Neural cell (in vitro differentiated cells): Measurements from ENCODE around the gene EIF1B.

Experiments used
- EZH2 ChIP-seq: fragments of 200-600, 300-800 bp; shearing (Covaris generic), sonication (generic); IDR thresholded peaks from 2 replicates; pipeline ENCODE4 v1.6.1; 2014; ENCODE audit warnings: antibody characterized with exemption, low read length, borderline replicate concordance, mild to moderate bottlenecking; ENCODE audit not compliant: insufficient read depth, poor library complexity, severe bottlenecking
- TF ChIP-seq, protein P1 (sequence below): fragments of 450-650 bp; IDR thresholded peaks from 2 replicates; pipeline ENCODE4 v1.5.1; 2014; ENCODE audit warnings: antibody characterized with exemption, mild to moderate bottlenecking, moderate library complexity; ENCODE audit not compliant: poor library complexity, severe bottlenecking
- TF ChIP-seq, protein P2 (sequence below): IDR thresholded peaks from 2 replicates; pipeline ENCODE4 v1.6.1; 2012; ENCODE audit warnings: borderline replicate concordance

DNA sequence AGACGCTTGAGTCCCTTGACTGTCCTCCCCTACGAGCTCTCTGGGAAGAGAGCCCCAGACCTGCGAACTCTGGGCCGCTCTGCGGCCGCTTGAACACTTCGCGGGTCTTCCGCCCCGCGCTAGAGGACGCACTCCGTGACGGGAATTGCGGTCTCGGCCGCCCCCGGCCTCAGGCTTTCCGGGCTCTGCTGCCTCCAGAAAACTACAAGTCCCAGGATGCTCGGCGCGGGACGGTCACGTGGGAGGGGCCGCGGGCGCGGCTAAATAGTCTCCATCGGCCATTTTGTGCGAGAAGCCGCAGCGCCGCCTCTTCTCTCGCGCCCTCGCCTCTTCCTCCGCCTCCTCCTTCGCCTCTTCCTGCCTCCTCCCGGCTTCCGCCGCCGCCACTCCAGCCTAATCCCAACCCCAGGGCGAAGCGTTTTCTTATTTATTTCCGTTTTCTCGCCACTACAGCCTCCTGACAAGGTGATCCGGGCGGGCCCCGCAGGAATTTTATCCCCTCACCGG is at the start of gene EIF1B:
- TF ChIP-seq, protein P1, sequence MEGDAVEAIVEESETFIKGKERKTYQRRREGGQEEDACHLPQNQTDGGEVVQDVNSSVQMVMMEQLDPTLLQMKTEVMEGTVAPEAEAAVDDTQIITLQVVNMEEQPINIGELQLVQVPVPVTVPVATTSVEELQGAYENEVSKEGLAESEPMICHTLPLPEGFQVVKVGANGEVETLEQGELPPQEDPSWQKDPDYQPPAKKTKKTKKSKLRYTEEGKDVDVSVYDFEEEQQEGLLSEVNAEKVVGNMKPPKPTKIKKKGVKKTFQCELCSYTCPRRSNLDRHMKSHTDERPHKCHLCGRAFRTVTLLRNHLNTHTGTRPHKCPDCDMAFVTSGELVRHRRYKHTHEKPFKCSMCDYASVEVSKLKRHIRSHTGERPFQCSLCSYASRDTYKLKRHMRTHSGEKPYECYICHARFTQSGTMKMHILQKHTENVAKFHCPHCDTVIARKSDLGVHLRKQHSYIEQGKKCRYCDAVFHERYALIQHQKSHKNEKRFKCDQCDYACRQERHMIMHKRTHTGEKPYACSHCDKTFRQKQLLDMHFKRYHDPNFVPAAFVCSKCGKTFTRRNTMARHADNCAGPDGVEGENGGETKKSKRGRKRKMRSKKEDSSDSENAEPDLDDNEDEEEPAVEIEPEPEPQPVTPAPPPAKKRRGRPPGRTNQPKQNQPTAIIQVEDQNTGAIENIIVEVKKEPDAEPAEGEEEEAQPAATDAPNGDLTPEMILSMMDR = peak; percentile 99
- TF ChIP-seq, protein P2, sequence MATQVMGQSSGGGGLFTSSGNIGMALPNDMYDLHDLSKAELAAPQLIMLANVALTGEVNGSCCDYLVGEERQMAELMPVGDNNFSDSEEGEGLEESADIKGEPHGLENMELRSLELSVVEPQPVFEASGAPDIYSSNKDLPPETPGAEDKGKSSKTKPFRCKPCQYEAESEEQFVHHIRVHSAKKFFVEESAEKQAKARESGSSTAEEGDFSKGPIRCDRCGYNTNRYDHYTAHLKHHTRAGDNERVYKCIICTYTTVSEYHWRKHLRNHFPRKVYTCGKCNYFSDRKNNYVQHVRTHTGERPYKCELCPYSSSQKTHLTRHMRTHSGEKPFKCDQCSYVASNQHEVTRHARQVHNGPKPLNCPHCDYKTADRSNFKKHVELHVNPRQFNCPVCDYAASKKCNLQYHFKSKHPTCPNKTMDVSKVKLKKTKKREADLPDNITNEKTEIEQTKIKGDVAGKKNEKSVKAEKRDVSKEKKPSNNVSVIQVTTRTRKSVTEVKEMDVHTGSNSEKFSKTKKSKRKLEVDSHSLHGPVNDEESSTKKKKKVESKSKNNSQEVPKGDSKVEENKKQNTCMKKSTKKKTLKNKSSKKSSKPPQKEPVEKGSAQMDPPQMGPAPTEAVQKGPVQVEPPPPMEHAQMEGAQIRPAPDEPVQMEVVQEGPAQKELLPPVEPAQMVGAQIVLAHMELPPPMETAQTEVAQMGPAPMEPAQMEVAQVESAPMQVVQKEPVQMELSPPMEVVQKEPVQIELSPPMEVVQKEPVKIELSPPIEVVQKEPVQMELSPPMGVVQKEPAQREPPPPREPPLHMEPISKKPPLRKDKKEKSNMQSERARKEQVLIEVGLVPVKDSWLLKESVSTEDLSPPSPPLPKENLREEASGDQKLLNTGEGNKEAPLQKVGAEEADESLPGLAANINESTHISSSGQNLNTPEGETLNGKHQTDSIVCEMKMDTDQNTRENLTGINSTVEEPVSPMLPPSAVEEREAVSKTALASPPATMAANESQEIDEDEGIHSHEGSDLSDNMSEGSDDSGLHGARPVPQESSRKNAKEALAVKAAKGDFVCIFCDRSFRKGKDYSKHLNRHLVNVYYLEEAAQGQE = no peak
- no peak for TF ChIP-seq EZH2
